HG03565 (cell line): ENCODE measurements around the gene HLA-DRA.
A peak's percentile ranks its signal among the peaks of the same experiment; 100 is the strongest.

Experiments
- ATAC-seq: cut with Tn5 transposase; IDR thresholded peaks from one replicate; pipeline ENCODE4 v1.9.1; 2021; ENCODE audit warnings: mild to moderate bottlenecking, moderate library complexity; ENCODE audit not compliant: unreplicated experiment

Gene HLA-DRA

DNA sequence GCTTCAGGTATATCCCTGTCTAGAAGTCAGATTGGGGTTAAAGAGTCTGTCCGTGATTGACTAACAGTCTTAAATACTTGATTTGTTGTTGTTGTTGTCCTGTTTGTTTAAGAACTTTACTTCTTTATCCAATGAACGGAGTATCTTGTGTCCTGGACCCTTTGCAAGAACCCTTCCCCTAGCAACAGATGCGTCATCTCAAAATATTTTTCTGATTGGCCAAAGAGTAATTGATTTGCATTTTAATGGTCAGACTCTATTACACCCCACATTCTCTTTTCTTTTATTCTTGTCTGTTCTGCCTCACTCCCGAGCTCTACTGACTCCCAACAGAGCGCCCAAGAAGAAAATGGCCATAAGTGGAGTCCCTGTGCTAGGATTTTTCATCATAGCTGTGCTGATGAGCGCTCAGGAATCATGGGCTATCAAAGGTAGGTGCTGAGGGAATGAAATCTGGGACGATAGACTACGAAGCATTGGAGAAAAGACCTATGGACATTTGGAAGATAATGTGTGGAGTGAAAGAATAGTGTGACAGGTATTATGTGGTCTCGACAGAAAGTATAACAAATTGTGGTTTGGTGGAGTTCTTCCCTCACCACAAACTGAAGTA lies at the start of gene HLA-DRA:
TSS of gene HLA-DRA (plus strand) at position 286 of the 613 bp plus-strand sequence. CDS start at position 350, 64 bp downstream.
- ATAC-seq = peak; percentile 52

DNA sequence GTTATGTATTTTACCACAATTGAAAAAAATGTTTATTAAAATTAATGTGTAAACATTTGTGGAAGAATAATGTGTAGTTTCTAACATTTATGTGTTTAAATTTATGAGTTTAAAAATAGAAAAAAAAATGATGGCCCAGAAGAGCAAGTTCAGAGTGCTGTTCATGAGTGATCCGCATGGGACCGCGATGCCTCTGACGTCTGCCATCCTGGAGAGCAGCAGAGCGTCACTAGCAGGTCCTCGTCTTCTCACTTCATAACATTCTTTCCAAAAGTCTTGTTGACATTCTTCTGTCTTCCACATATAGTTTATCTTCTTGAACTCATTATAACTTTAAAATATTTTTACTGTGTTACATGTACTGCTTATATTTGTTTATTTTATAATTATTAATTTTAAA lies 48.2 kb upstream of the HLA-DRA start:
- no peak for ATAC-seq

DNA sequence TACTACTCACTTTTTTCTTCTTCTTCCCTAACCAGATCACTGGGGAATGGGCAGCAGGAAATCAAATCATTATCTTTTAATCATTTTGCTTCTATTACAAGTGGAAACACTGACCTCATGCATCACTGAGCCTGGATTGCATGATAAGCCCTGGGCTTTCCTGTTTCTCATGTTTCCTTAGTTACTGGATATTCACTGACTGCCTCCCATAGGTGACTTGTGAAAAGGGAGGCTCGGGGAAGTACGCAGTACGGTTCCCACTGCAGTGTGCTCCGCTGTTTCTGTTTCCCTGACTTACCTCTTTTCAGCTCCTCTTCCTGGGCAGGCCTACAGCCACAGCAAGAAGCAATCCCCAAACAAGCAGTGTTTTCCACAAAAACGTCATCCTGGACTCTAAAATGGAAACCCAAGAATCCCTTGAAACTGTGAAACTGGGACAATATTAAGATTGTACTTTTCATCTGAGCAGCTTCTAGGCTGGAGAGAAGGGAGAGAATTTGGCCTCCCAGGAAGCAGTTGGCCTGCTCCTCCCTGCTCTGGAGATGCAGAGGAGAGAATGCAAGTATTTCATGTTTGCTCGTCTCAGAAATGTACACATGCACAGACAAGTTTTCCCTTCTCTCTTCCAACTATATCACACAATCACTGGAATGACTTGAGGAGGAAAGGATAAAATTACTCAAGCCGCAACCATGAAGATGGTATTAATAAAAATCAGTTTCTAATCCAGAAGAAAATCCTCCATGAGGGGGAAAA lies 45.8 kb upstream of the HLA-DRA start:
- no peak for ATAC-seq

DNA sequence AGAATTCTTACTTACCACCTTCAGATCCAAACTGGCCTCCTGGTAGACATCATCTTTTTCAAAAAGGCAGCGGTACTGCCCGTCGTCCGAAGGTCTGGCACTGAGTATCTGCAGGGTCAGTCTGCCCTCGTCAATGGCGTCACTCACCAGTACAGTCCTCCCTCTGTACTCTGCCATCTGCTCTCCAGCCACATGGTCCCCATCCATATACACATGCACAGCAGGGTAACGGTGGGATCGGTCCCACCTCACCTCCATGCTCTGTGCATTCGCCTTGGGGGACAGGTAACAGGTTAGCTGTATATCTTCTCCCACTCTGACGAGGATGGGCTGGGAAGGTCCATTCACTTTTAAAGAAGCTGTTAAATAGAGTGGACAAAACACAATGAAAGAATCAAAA lies 43.7 kb upstream of the HLA-DRA start:
- ATAC-seq = no peak

DNA sequence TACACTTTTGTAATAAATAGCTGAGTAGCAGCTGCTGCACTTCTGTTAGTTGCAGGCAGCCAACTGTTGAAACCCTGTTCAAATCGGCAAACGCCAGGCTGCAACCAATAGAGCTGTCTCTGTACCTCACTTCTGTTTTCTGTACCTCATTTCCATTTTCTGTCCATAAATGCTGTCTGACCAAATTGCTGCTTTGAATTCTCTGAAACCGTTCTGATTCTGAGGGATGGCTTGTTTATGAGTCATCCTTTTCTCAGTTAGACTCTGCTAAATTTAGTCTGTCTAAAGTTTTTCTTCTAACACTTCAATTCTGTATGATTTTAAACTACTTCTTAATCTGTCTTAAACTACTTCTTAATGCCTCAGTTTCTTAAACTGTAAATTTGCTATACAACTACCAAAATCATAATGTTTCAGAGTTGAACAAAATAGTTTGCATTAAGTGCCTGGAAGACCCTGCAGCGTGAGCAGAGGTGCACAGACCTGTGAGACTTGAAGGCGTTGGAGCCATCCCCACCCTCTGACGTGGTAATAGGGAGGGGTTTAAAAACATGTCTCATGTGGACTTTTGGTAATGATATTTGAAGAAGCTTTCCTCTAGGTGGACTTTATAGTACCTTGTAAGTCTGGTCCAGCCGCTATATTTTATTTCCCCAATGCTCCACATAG lies 42.3 kb upstream of the HLA-DRA start:
- peak; percentile 76 for ATAC-seq

DNA sequence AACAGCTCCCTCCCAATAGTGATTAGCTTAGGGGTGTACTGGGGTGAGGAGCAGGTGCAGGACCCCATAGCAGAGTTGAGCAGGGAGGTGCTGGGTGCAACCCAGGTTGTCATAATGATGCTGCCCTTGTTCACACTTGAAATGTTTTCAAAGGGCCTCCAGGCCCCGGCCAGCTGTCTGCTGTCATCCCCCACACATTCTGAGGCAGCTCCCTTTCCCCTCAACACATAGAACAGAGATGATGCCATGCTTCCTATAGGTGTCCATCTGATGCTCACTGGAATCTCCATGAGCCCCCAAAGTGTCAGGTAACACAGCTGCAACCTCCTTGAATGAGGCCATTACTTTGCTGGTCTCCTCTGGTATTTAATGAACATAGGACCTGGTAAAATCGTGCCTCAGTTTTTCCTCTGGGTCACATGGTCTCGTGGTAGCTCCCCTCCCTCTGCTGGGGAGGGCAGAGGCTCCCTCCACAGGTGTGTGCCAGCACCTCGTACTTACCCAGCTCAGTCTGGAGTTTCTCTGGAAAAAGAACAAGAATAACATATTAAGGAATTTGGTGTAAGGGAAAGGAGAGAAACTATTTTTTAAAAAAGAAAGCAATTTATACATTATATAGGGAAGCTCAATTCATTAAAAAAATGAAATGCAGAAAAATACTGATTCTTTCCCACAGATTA lies 38.3 kb upstream of the HLA-DRA start:
- ATAC-seq = no peak

DNA sequence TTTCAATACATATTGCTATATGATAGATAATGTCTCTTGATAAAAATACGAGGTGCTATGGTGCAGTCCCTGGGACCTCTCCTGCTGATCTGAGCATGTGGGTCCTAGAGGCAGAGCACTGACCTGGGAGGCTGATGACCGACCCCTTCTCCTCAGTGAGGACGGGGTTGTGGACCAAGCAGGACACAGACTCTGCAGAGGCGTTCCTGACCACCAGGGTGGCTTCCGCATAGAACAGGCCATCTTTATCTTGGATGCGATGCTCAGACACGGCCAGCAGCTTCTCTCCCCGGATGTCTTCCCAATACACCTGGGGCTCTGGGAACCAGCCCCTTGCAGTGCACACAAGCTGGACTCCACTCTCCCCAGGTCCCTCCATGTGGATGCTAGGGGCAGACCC lies 36.9 kb upstream of the HLA-DRA start:
- ATAC-seq = no peak

DNA sequence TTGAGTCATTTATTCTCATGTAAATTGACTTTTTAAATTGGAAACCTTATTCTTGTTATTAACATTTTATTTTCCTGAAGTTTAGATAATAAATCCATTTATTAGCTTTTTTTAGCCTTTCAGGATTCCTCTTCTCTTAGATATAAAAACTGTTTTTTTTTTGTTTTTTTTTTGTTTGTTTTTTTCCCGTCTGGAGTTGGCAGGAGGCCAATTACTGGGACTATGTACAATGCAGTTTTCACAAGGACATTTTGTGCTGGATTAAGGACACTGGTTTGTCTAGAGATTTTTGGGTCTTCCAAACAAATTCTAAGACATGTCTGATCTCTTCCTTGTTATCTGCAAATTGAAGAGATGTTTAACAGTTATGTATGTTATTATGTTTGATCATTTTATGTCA lies 34.0 kb upstream of the HLA-DRA start:
- ATAC-seq = no peak

DNA sequence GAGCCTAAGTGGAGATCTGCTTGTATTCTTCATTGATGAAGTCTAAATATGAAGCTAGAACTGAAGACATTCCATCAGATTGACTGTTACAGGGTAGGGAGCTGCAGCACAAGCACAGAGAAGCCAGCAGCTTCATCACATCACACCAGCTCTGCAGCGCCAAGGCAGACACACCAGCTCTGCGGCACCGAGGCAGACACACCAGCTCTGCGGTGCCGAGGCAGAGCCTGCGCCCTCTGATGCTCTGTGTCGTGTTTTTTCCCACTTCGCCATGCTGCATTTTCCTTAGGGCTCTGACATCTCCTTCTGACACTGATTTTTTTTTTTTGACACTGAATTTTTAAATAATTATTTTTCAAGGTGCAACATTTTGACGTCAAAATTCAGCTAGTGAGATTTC lies 33.5 kb upstream of the HLA-DRA start:
- ATAC-seq = no peak

DNA sequence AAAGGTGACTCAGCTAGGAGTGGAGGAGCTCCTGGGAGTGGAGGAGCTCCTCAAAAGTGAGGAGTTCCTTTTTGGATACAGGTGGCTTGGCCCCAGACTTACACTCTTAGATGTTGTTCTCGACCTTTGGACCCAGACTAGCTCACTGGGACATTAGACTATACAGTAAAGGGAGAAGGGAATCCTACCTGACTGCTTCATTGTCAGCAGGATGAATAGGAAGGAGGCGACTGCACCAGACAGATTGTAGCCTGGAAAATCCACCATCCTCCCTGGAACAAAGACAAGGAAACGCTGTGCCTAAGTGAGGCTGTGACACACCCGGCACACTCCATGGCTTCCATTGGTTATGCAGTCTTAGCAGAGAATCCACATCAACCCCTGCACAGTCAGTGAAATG lies 32.8 kb upstream of the HLA-DRA start, which contains the start of gene BTNL2:
TSS of gene BTNL2 (minus strand) at position 325 of the 400 bp plus-strand sequence. CDS start at position 267, 58 bp downstream.
- no peak for ATAC-seq

DNA sequence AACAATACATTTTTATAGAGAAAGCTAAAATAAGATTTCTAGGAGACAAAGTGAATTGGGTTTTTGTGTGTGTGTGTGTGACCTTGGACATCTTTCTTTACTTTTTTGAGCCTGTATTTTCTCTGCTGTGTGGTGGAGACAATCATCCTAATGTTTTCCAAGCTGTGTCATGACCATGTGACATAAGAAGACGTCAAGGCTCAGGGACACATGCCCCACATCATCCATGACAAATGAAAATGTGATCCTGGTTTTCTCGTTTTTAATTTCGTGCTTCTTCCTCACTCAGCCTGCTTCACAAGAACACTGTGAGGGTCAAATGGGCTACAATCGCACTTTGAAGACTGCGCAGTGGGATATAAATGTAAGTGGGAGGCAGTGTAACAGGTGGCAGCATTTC lies 28.8 kb upstream of the HLA-DRA start:
- ATAC-seq = no peak

DNA sequence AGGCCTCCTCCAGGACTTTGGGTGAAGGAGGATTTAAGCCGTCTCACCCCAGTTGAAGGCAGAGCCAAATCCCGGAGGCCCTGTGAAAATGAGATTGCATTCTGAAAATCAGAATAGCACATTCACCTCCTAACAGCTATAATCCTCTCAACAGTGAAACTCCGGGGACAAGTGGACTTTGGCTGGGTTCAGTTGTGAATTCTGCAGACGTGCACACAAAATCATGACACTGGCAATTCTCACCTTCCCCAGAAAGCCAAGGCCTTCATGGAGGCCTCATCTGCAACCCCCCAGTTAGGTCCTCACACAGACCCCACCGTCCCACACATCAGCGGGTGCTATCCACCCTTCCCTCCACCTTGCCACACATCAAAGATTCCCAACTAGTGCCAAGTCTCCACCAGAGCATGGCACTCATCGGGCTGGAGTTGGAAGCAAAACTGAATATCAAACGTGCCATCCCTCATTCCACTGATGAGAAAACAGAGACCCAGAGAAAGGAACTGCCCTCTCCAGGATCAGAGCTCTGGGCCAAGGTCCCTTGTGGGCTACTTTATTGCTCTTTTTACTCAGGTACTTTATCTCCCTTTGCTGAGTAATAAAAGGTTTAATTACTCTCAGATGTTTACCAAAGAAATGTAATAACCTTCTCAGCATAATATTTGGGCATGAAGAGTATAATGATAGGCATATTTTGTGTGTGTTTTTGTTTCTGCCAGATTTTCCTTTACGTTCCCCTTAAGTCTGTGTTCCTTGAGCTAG lies 27.9 kb upstream of the HLA-DRA start:
- no peak for ATAC-seq

DNA sequence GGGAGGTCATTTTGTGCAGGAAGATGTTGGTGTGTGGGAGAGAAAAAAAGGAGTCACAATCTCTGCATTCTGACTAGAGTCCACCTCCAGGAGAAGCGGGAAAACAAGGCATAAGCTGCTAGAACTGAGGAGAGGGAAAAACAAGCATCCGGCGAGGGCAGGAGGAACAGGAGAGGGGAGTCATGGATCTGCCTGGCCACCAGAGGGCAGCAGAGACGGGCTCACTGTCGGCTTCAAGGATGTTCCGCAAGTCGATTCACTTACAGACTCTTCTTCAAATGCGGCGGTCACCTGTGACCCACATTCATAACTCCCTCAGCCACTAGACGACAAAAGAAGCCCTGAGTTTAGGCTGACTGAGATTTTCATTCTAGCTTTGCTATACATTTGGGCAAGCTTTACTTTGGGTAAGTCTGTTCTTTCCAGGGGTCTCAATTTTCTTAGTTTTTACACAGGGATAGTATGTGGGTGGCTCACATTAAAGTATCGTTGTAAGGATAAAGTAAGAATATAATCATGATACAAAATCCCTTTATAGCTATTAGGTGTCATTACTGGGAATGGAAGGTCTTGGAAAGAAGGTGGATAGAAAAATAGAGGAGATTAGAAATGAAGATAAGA lies 26.1 kb upstream of the HLA-DRA start:
- peak; percentile 60 for ATAC-seq

DNA sequence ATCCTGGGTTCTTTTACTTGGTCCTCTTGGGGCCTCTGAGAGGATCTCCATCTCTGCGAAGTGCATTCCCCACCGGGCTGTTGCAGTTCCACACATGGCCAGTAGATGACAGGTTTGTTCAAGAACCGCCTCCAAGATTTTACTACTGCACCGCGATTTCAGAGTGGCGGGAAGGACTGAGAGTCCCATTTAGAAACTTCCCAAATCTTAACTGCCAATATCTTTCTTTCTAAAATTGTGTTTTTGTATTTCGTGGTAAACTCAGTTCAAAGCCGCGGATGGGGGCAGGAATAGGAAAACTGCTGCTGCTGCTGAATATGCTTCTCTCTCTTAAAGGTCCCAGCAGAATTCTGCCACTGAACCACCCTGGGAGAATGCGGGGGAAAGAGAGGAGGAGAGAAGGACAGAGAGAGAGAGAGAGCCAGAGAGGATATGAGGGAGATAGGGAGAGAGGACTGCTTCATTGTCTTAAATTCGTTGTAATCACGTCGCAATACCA lies 24.1 kb upstream of the HLA-DRA start:
- ATAC-seq = no peak

DNA sequence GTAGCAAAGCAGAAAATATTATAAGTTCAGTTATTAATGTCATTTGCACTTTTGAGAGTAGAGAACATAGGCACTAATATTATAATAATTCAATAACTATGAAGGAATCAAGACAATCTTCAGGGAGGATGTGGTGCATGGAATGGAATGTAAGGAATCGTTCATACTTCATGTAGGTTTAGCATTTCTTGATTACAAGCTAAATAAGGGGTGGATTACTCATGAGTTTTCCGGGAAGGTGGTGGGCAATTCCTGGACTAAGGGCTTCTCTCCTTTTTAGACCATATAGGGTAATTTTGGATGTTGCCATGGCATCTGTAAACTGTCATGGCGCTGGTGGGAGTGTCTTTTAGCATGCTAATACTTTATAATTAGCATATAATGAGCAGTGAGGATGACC lies 23.7 kb upstream of the HLA-DRA start:
- ATAC-seq = no peak

DNA sequence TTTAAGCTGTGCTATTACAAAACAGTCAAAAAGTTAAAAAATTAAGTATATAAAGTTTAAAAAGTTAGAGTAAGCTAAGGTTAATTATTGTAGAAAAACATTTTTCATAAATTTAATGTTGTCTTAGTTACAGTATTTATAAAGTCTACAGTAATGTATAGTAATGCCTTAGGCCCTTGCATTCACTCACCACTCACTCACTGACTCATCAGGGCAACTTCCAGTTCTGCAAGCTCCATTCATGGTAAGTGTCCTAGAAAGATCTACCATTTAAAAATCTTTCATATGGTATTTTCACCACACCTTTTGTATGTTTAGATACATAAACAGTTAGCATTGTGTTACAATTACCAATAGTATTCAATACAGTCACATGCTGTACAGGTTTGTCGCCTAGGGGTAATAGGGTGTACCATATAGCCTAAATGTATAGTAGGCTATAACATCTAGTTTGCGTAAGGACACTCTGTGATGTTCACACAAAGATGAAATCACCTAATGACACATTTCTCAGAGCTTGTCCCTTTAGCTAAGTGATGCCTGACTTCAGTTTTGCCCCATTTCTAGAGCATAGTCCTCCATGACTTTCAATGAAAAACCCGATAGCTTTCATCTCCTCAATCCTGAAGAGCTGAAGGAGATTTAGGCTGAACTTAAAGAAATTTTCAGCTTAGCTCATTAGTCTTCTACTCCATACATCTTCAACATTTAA lies 14.9 kb upstream of the HLA-DRA start:
- no peak for ATAC-seq

DNA sequence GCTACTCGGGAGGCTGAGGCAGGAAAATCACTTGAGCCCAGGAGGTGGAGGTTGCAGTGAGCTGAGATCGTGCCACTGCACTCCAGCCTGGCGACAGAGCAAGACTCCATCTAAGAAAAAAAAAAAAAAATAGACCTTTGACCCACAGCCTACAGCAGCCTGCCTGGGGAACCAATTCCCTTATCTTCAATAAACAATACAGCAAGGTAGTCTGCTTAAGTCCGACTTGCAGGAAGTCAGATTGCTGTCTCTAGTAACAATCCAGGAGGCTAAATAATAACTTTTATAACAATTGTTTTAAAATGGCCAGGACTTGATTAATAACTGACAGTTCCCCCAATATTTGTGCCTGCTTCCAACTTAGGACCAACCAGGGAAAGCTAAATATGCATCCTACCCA lies 13.3 kb upstream of the HLA-DRA start:
- no peak for ATAC-seq

DNA sequence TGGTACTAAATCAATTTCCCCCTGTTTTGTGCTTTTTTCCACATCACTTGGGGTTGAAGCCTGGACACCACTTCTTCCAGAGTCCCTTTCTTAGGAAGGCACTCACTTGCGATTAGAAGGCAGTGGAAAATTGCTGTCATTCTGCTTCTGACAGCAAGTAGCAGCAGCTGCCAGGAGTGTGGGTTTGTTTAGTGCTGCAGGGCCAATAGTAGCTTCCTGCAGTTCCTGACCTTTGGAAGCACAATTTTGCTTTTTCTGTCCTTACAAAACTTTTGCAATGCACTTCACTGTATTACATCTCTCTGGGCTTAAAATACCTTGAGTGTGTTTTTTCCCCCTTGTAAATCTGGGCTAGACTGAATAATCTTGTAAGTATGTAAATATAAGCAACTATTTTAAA lies 12.5 kb upstream of the HLA-DRA start:
- ATAC-seq = no peak

DNA sequence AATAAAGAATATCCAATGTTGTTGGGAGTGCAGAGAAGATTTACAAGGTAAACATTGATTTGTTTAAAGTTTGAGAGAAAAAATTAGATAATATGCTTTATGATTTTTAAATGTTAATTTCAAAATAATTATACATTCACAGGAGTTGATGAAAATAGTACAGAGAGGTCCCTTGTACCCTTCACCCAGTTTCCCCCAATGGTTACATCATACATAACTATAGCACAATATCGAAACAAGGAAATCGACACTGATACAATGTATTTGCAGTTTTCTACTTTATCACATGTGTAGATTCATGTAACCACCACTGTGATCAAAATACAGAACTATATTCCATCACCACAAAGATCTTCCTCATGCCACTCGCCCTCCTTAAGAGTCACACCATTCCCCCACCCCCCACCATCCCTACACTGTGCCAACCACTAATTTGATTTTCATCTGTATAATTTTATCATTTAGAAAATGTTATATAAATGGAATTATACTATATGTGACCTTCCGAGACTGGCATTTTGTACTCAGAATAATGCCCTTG lies 11.7 kb upstream of the HLA-DRA start:
- no peak for ATAC-seq
